Endothelial cell (in vitro differentiated cells): ENCODE results near the gene DGKB. TPM values are rescaled to one million over a fixed set of nuclear protein-coding genes. Genes with fewer than 3 reads are reported as not detected.

Source experiments
- DNase-seq: peaks from one replicate; pipeline ENCODE4 v3.0.0; 2021; ENCODE audit warnings: low spot score
- H3K27ac Mint-ChIP-seq: one replicate; pipeline ENCODE4 v1.8.0; 2021; ENCODE audit warnings: mixed read lengths, inconsistent platforms; ENCODE audit not compliant: unreplicated experiment
- H3K27me3 Mint-ChIP-seq: one replicate; pipeline ENCODE4 v1.8.0; 2021; ENCODE audit warnings: mild to moderate bottlenecking, moderate library complexity, mixed read lengths, inconsistent platforms; ENCODE audit not compliant: unreplicated experiment
- H3K36me3 Mint-ChIP-seq: one replicate; pipeline ENCODE4 v1.8.0; 2021; ENCODE audit warnings: mild to moderate bottlenecking, low read depth, mixed read lengths, inconsistent platforms; ENCODE audit not compliant: unreplicated experiment
- H3K4me1 Mint-ChIP-seq: one replicate; pipeline ENCODE4 v1.8.0; 2021; ENCODE audit warnings: mild to moderate bottlenecking, mixed read lengths, inconsistent platforms; ENCODE audit not compliant: unreplicated experiment
- H3K4me3 Mint-ChIP-seq: one replicate; pipeline ENCODE4 v1.8.0; 2021; ENCODE audit warnings: mild to moderate bottlenecking, mixed read lengths, inconsistent platforms; ENCODE audit not compliant: unreplicated experiment
- H3K9me3 Mint-ChIP-seq: one replicate; pipeline ENCODE4 v1.8.0; 2021; ENCODE audit warnings: mixed read lengths, inconsistent platforms; ENCODE audit not compliant: unreplicated experiment
- CTCF ChIP-seq: fragments of 200-600 bp; sonication (generic); IDR thresholded peaks from one replicate; pipeline ENCODE4 v1.5.0; 2021; ENCODE audit warnings: antibody characterized with exemption; ENCODE audit not compliant: unreplicated experiment
- total RNA-seq: library from RNA; stranded (reverse); fragmentation: NEBNext Ultra II Directional; extraction: Animal tissue kit (Norgen Biotek cat#: 25700); gene quantifications from one replicate; pipeline ENCODE4 v1.2.1, GENCODE V29; 2021; ENCODE audit not compliant: unreplicated experiment

The DGKB gene
- total RNA-seq, 1 donor from 2014 or later: 0.46 TPM

GRCh38 chr7:14747701-14748100 is 154.8 kb downstream of the DGKB start:
- no peaks in the 10 kb centered on the region for H3K36me3 Mint-ChIP-seq
- TF ChIP-seq CTCF: no peak
- no peaks in the 10 kb centered on the region for H3K27me3 Mint-ChIP-seq
- DNase-seq: no peak
- no peak overlapping the region for H3K4me3 Mint-ChIP-seq
- H3K4me1 Mint-ChIP-seq: peaks cover 12% of the 10 kb centered on the region
- H3K9me3 Mint-ChIP-seq: peaks cover 4% of the 10 kb centered on the region
- H3K27ac Mint-ChIP-seq: no peak overlapping the region

GRCh38 chr7:14745076-14745475 is 157.5 kb downstream of the DGKB start:
- no peak for DNase-seq
- no peak overlapping the region for H3K4me3 Mint-ChIP-seq
- peaks cover 9% of the 10 kb centered on the region for H3K36me3 Mint-ChIP-seq
- H3K4me1 Mint-ChIP-seq: no peaks in the 10 kb centered on the region
- peaks cover 17% of the 10 kb centered on the region for H3K9me3 Mint-ChIP-seq
- H3K27ac Mint-ChIP-seq: no peak overlapping the region
- no peak for TF ChIP-seq CTCF
- H3K27me3 Mint-ChIP-seq: no peaks in the 10 kb centered on the region

GRCh38 chr7:14740606-14741005 is 161.9 kb downstream of the DGKB start:
- no peak for TF ChIP-seq CTCF
- H3K9me3 Mint-ChIP-seq: peaks cover 17% of the 10 kb centered on the region
- H3K36me3 Mint-ChIP-seq: peaks cover 13% of the 10 kb centered on the region
- H3K27me3 Mint-ChIP-seq: no peaks in the 10 kb centered on the region
- no peak overlapping the region for H3K27ac Mint-ChIP-seq
- DNase-seq: no peak
- H3K4me3 Mint-ChIP-seq: no peak overlapping the region
- H3K4me1 Mint-ChIP-seq: no peaks in the 10 kb centered on the region

GRCh38 chr7:14739841-14740185 is 162.7 kb downstream of the DGKB start:
- H3K36me3 Mint-ChIP-seq: peaks cover 13% of the 10 kb centered on the region
- no peak for DNase-seq
- H3K9me3 Mint-ChIP-seq: peaks cover 17% of the 10 kb centered on the region
- no peaks in the 10 kb centered on the region for H3K4me1 Mint-ChIP-seq
- no peaks in the 10 kb centered on the region for H3K27me3 Mint-ChIP-seq
- no peak overlapping the region for H3K4me3 Mint-ChIP-seq
- no peak overlapping the region for H3K27ac Mint-ChIP-seq
- TF ChIP-seq CTCF: no peak

GRCh38 chr7:14739168-14739840 is 163.2 kb downstream of the DGKB start:
- Mint-ChIP-seq H3K27ac (no peak overlapping the region), H3K36me3 (peaks cover 13% of the 10 kb centered on the region), H3K4me3 (no peak overlapping the region), H3K9me3 (peaks cover 17% of the 10 kb centered on the region), H3K4me1 (no peaks in the 10 kb centered on the region), H3K27me3 (no peaks in the 10 kb centered on the region)
- DNase-seq: no peak
- TF ChIP-seq CTCF: no peak
